ENCODE measurements around the gene ZNRF2.

DNA sequence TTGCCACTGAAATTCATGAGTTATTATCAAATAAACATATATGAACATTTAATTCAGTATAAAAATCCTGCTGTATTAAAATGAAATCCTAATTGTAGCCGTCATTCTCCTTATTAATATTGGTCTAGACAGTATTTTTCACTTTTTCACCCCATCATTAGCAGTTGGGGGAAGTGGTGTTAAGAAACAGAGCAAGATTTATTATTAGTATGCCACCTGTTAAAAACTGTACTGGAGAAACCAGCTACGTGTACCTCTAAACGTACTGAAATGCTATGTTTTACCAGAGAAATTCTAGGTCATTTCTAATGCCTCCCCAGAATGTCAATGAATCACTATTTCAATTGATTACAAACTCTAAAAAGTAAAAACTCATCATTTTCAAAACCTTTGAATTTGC lies 9.8 kb upstream of the ZNRF2 start:
- TF ChIP-seq POLR2A (IDR thresholded peaks at IDR 0.05) (no peak), POLR2AphosphoS5 (IDR thresholded peaks at IDR 0.05) (no peak), EP300 (IDR thresholded peaks at IDR 0.05) (no peak)
- TF ChIP-seq, protein P1, sequence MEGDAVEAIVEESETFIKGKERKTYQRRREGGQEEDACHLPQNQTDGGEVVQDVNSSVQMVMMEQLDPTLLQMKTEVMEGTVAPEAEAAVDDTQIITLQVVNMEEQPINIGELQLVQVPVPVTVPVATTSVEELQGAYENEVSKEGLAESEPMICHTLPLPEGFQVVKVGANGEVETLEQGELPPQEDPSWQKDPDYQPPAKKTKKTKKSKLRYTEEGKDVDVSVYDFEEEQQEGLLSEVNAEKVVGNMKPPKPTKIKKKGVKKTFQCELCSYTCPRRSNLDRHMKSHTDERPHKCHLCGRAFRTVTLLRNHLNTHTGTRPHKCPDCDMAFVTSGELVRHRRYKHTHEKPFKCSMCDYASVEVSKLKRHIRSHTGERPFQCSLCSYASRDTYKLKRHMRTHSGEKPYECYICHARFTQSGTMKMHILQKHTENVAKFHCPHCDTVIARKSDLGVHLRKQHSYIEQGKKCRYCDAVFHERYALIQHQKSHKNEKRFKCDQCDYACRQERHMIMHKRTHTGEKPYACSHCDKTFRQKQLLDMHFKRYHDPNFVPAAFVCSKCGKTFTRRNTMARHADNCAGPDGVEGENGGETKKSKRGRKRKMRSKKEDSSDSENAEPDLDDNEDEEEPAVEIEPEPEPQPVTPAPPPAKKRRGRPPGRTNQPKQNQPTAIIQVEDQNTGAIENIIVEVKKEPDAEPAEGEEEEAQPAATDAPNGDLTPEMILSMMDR (IDR thresholded peaks at IDR 0.05), result no peak
